ENCODE results near the gene FBXO5. TPM values are rescaled to one million over a fixed set of nuclear protein-coding genes. Genes with fewer than 3 reads are reported as not detected.
"Not testable (repeated sequence)": the region's sequence is repeated elsewhere in the genome, so short reads cannot be mapped to it uniquely, and the experiment has no call there.

Gene FBXO5
- total RNA-seq, 4 donors from 2014 or later: 0.66 to 3.9 (median 1.8) TPM

- WGBS, 2 donors: 84 to 86% methylated on average over 1 of the region's 1 CpG
- TF ChIP-seq CTCF (IDR thresholded peaks at IDR 0.05) (no peak), POLR2A (IDR thresholded peaks at IDR 0.05) (no peak), EP300 (IDR thresholded peaks at IDR 0.05) (no peak)
These were observed 6.1 kb downstream of the FBXO5 start for GRCh38 chr6:152976749-152977148.

GRCh38 chr6:152975204-152975915, 7.5 kb downstream of the FBXO5 start:
- DNase-seq (ENCODE audit: low spot score in 2 of 2): no peak
- TF ChIP-seq POLR2A (IDR thresholded peaks at IDR 0.05): no peak
- no peak for TF ChIP-seq EP300 (IDR thresholded peaks at IDR 0.05)
- no peak for TF ChIP-seq CTCF (IDR thresholded peaks at IDR 0.05)
- no peaks in the 10 kb centered on the region for H3K9me3 ChIP-seq
- no peaks in the 10 kb centered on the region for H3K27me3 ChIP-seq
- 87 to 88% methylated on average over 4 of the region's 4 CpGs for WGBS, 2 donors
- H3K36me3 ChIP-seq: peaks cover 0 to 50% (median 2%) of the 10 kb centered on the region in 3 donors
- H3K4me1 ChIP-seq: no peaks in the 10 kb centered on the region
- no peak overlapping the region for H3K27ac ChIP-seq
- no peak overlapping the region for H3K4me3 ChIP-seq

More at GRCh38 chr6:152976749-152977148, 6.1 kb downstream of the FBXO5 start:
- Histone ChIP-seq H3K9me3 (no peaks in the 10 kb centered on the region), H3K27ac (no peak overlapping the region), H3K27me3 (no peaks in the 10 kb centered on the region), H3K4me1 (peaks cover 0 to 5% (median under 1%) of the 10 kb centered on the region in 4 donors), H3K4me3 (no peak overlapping the region), H3K36me3 (peaks cover 0 to 37% (median 0%) of the 10 kb centered on the region in 3 donors)
- DNase-seq (ENCODE audit: low spot score in 2 of 2): no peak

- no peak for DNase-seq (ENCODE audit: low spot score in 2 of 2)
- 93 to 100% methylated on average over 1 of the region's 1 CpG for WGBS, 2 donors
- no peak overlapping the region for H3K27ac ChIP-seq
- H3K27me3 ChIP-seq: no peaks in the 10 kb centered on the region
- no peaks in the 10 kb centered on the region for H3K9me3 ChIP-seq
- H3K4me3 ChIP-seq: no peak overlapping the region
- H3K4me1 ChIP-seq: no peaks in the 10 kb centered on the region
- TF ChIP-seq CTCF (IDR thresholded peaks at IDR 0.05) (no peak), EP300 (IDR thresholded peaks at IDR 0.05) (no peak), POLR2A (IDR thresholded peaks at IDR 0.05) (no peak)
- H3K36me3 ChIP-seq: peaks cover 0 to 64% (median 2%) of the 10 kb centered on the region in 3 donors
These were observed 8.9 kb downstream of the FBXO5 start for GRCh38 chr6:152973916-152974315.

- peaks cover 0 to 7% (median 0%) of the 10 kb centered on the region in 4 donors for H3K9me3 ChIP-seq
- TF ChIP-seq CTCF (IDR thresholded peaks at IDR 0.05) (no peak), POLR2A (IDR thresholded peaks at IDR 0.05) (no peak), EP300 (IDR thresholded peaks at IDR 0.05) (no peak)
- H3K27ac ChIP-seq: no peak overlapping the region
- H3K4me1 ChIP-seq: no peaks in the 10 kb centered on the region
- peaks cover 0 to 58% (median 2%) of the 10 kb centered on the region in 3 donors for H3K36me3 ChIP-seq
- no peaks in the 10 kb centered on the region for H3K27me3 ChIP-seq
- no peak for DNase-seq (ENCODE audit: low spot score in 2 of 2)
- WGBS, 2 donors: 90 to 98% methylated on average over 6 of the region's 6 CpGs
- H3K4me3 ChIP-seq: no peak overlapping the region
These were observed 13.0 kb downstream of the FBXO5 start for GRCh38 chr6:152969688-152970418.

- H3K4me1 ChIP-seq; H3K27ac ChIP-seq; DNase-seq (ENCODE audit: low spot score in 2 of 2); H3K27me3 ChIP-seq; H3K4me3 ChIP-seq: not testable (repeated sequence)
- peaks cover 0 to 11% (median 0%) of the 10 kb centered on the region in 4 donors for H3K9me3 ChIP-seq
- H3K36me3 ChIP-seq: peaks cover 0 to 23% (median 0%) of the 10 kb centered on the region in 3 donors
- 91 to 94% methylated on average over 15 of the region's 15 CpGs for WGBS, 2 donors
These were observed 16.5 kb downstream of the FBXO5 start for GRCh38 chr6:152966168-152966894.
